ENCODE measurements around the gene HAUS6.

DNA sequence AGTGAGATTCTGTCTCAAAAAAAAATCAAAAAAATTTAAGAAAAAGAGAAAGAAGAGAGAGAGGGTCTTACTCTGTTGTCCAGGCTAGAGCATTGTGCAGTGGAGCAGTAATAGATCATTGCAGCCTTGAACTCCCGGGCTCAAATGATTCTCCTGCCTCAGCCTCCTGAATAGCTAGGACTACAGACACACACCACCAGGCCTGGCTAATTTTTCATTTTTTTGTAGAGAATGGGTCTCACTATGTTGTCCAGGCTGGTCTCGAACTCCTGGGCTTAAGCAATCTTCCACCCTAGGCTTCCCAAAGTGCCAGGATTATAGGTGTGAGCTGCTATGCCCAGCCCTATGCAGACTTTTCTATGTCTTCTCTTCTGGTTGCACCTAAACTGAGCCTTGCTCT is 28.5 kb downstream of the HAUS6 start:
- TF ChIP-seq, protein P1, sequence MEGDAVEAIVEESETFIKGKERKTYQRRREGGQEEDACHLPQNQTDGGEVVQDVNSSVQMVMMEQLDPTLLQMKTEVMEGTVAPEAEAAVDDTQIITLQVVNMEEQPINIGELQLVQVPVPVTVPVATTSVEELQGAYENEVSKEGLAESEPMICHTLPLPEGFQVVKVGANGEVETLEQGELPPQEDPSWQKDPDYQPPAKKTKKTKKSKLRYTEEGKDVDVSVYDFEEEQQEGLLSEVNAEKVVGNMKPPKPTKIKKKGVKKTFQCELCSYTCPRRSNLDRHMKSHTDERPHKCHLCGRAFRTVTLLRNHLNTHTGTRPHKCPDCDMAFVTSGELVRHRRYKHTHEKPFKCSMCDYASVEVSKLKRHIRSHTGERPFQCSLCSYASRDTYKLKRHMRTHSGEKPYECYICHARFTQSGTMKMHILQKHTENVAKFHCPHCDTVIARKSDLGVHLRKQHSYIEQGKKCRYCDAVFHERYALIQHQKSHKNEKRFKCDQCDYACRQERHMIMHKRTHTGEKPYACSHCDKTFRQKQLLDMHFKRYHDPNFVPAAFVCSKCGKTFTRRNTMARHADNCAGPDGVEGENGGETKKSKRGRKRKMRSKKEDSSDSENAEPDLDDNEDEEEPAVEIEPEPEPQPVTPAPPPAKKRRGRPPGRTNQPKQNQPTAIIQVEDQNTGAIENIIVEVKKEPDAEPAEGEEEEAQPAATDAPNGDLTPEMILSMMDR (IDR thresholded peaks at IDR 0.05): no peak
- no peak for TF ChIP-seq POLR2A (IDR thresholded peaks at IDR 0.05)
